SJCRH30 (cell line): ENCODE measurements around the gene FGD4. TPM values are rescaled to one million over a fixed set of nuclear protein-coding genes. Genes with fewer than 3 reads are reported as not detected.
"Not testable (repeated sequence)": the region's sequence is repeated elsewhere in the genome, so short reads cannot be mapped to it uniquely, and the experiment has no call there.

Source experiments
- DNase-seq, 2 experiments: peaks; one replicate each; pipeline ENCODE4 v3.0.0-alpha.2; 2015 to 2020
- H3K27ac ChIP-seq: fragments of 250-450 bp; sonication (Bioruptor Pico); 2 replicates; pipeline ENCODE4 v1.5.1; 2020; ENCODE audit warnings: mild to moderate bottlenecking, moderate library complexity
- H3K27me3 ChIP-seq: fragments of 250-450 bp; sonication (Bioruptor Pico); 2 replicates; pipeline ENCODE4 v1.5.1; 2020; ENCODE audit warnings: mild to moderate bottlenecking, moderate library complexity
- H3K36me3 ChIP-seq: fragments of 250-450 bp; sonication (Bioruptor Pico); 2 replicates; pipeline ENCODE4 v1.5.1; 2020; ENCODE audit warnings: mild to moderate bottlenecking, moderate library complexity
- H3K4me1 ChIP-seq: fragments of 250-450 bp; sonication (Bioruptor Pico); 2 replicates; pipeline ENCODE4 v1.5.1; 2020; ENCODE audit warnings: mild to moderate bottlenecking, moderate library complexity
- H3K4me3 ChIP-seq: fragments of 250-450 bp; sonication (Bioruptor Pico); 2 replicates; pipeline ENCODE4 v1.5.1; 2020; ENCODE audit warnings: mild to moderate bottlenecking, moderate library complexity
- H3K9me3 ChIP-seq: fragments of 250-450 bp; sonication (Bioruptor Pico); replicated peaks from 2 replicates; pipeline ENCODE4 v1.5.1; 2020; ENCODE audit warnings: mild to moderate bottlenecking, moderate library complexity
- total RNA-seq: library from RNA; depleted of rRNA; stranded (reverse); fragments of >200 nt; shearing (Covaris generic); gene quantifications from 2 replicates; pipeline ENCODE4 v1.2.3, GENCODE V29; 2014

Gene FGD4
- total RNA-seq, 1 experiment from 2014 or later: 10.3 TPM

- Histone ChIP-seq H3K27ac (no peak overlapping the region), H3K9me3 (no peaks in the 10 kb centered on the region), H3K36me3 (no peaks in the 10 kb centered on the region), H3K27me3 (no peaks in the 10 kb centered on the region), H3K4me1 (peaks cover 23% of the 10 kb centered on the region), H3K4me3 (no peak overlapping the region)
- DNase-seq: no peak
Observed at GRCh38 chr12:32546272-32546671, 146.9 kb downstream of the FGD4 start.

GRCh38 chr12:32548691-32549281 lies 149.4 kb downstream of the FGD4 start:
- Histone ChIP-seq H3K36me3 (no peaks in the 10 kb centered on the region), H3K27ac (peak overlapping the region; percentile 40), H3K4me3 (no peak overlapping the region), H3K4me1 (peaks cover 23% of the 10 kb centered on the region), H3K27me3 (no peaks in the 10 kb centered on the region), H3K9me3 (no peaks in the 10 kb centered on the region)
- DNase-seq: peak; percentile 22 to 46

GRCh38 chr12:32549675-32550079 lies 150.3 kb downstream of the FGD4 start:
- H3K27ac ChIP-seq: peak overlapping the region; percentile 40
- H3K36me3 ChIP-seq: no peaks in the 10 kb centered on the region
- H3K4me3 ChIP-seq: peak overlapping the region; percentile 17
- DNase-seq: peak; percentile 71 to 72
- H3K4me1 ChIP-seq: peaks cover 23% of the 10 kb centered on the region
- no peaks in the 10 kb centered on the region for H3K9me3 ChIP-seq
- H3K27me3 ChIP-seq: no peaks in the 10 kb centered on the region

- Histone ChIP-seq H3K9me3 (no peaks in the 10 kb centered on the region), H3K36me3 (no peaks in the 10 kb centered on the region), H3K27me3 (no peaks in the 10 kb centered on the region), H3K4me3 (no peak overlapping the region), H3K27ac (no peak overlapping the region), H3K4me1 (peaks cover 23% of the 10 kb centered on the region)
- DNase-seq: no peak
Observed at GRCh38 chr12:32551058-32551457, 151.7 kb downstream of the FGD4 start.

GRCh38 chr12:32558903-32559302 lies 159.5 kb downstream of the FGD4 start:
- no peak overlapping the region for H3K27ac ChIP-seq

GRCh38 chr12:32559434-32559833 lies 160.1 kb downstream of the FGD4 start:
- Histone ChIP-seq H3K9me3 (no peaks in the 10 kb centered on the region), H3K27ac (no peak overlapping the region), H3K27me3 (no peaks in the 10 kb centered on the region), H3K4me1 (peaks cover 10% of the 10 kb centered on the region), H3K36me3 (peaks cover 5% of the 10 kb centered on the region; the same call in 1 of the 2 replicates), H3K4me3 (no peak overlapping the region)
- DNase-seq: no peak

More at GRCh38 chr12:32558903-32559302, 159.5 kb downstream of the FGD4 start:
- no peak overlapping the region for H3K4me3 ChIP-seq
- peaks cover 10% of the 10 kb centered on the region for H3K4me1 ChIP-seq
- H3K36me3 ChIP-seq: no peaks in the 10 kb centered on the region
- H3K9me3 ChIP-seq: no peaks in the 10 kb centered on the region
- DNase-seq: no peak
- H3K27me3 ChIP-seq: no peaks in the 10 kb centered on the region

- no peak overlapping the region for H3K4me3 ChIP-seq
- no peaks in the 10 kb centered on the region for H3K27me3 ChIP-seq
Observed at GRCh38 chr12:32560520-32560919, 161.2 kb downstream of the FGD4 start.

GRCh38 chr12:32561931-32562341 lies 162.6 kb downstream of the FGD4 start:
- no peaks in the 10 kb centered on the region for H3K27me3 ChIP-seq
- peak overlapping the region; percentile 98 for H3K27ac ChIP-seq
- peaks cover 8% of the 10 kb centered on the region; the same call in 1 of the 2 replicates for H3K36me3 ChIP-seq
- H3K4me3 ChIP-seq: peak overlapping the region; percentile 4
- no peaks in the 10 kb centered on the region for H3K9me3 ChIP-seq
- H3K4me1 ChIP-seq: peaks cover 16% of the 10 kb centered on the region
- DNase-seq: peak; percentile 82 to 95

More at GRCh38 chr12:32560520-32560919, 161.2 kb downstream of the FGD4 start:
- Histone ChIP-seq H3K4me1 (peaks cover 10% of the 10 kb centered on the region), H3K27ac (no peak overlapping the region), H3K36me3 (peaks cover 8% of the 10 kb centered on the region; the same call in 1 of the 2 replicates), H3K9me3 (no peaks in the 10 kb centered on the region)
- DNase-seq: no peak

GRCh38 chr12:32562413-32562812 lies 163.1 kb downstream of the FGD4 start:
- not testable (repeated sequence) for DNase-seq, H3K27me3 ChIP-seq, H3K36me3 ChIP-seq, H3K9me3 ChIP-seq
- Histone ChIP-seq H3K4me1 (peaks cover 20% of the 10 kb centered on the region), H3K27ac (peak overlapping the region; percentile 98), H3K4me3 (peak overlapping the region; percentile 4)

- H3K4me3 ChIP-seq: no peak overlapping the region
- peaks cover 8% of the 10 kb centered on the region; the same call in 1 of the 2 replicates for H3K36me3 ChIP-seq
- H3K4me1 ChIP-seq: peaks cover 32% of the 10 kb centered on the region
- DNase-seq: peak in 1 of 2 experiments; percentile 24
- no peaks in the 10 kb centered on the region for H3K27me3 ChIP-seq
- H3K9me3 ChIP-seq: no peaks in the 10 kb centered on the region
- no peak overlapping the region; the same call in 1 of the 2 replicates for H3K27ac ChIP-seq
Observed at GRCh38 chr12:32566663-32567295, 167.4 kb downstream of the FGD4 start.

- DNase-seq: no peak
- Histone ChIP-seq H3K27ac (no peak overlapping the region; the same call in 1 of the 2 replicates), H3K9me3 (no peaks in the 10 kb centered on the region), H3K27me3 (no peaks in the 10 kb centered on the region), H3K36me3 (peaks cover 8% of the 10 kb centered on the region; the same call in 1 of the 2 replicates), H3K4me1 (peaks cover 30% of the 10 kb centered on the region), H3K4me3 (no peak overlapping the region)
Observed at GRCh38 chr12:32567296-32567674, 167.9 kb downstream of the FGD4 start.

GRCh38 chr12:32568228-32568627 lies 168.9 kb downstream of the FGD4 start:
- Histone ChIP-seq H3K4me1 (peaks cover 29% of the 10 kb centered on the region), H3K9me3 (no peaks in the 10 kb centered on the region), H3K4me3 (no peak overlapping the region), H3K27ac (peak overlapping the region; percentile 55), H3K27me3 (no peaks in the 10 kb centered on the region), H3K36me3 (peaks cover 8% of the 10 kb centered on the region; the same call in 1 of the 2 replicates)
- peak in 1 of 2 experiments; percentile 54 for DNase-seq

- peak; percentile 92 to 96 for DNase-seq
- no peaks in the 10 kb centered on the region for H3K9me3 ChIP-seq
- H3K27ac ChIP-seq: peak overlapping the region; percentile 55
- H3K36me3 ChIP-seq: peaks cover 6% of the 10 kb centered on the region; the same call in 1 of the 2 replicates
- no peaks in the 10 kb centered on the region for H3K27me3 ChIP-seq
- H3K4me1 ChIP-seq: peaks cover 29% of the 10 kb centered on the region
- no peak overlapping the region for H3K4me3 ChIP-seq
Observed at GRCh38 chr12:32569259-32569658, 169.9 kb downstream of the FGD4 start.

- peaks cover 3% of the 10 kb centered on the region for H3K4me1 ChIP-seq
- H3K9me3 ChIP-seq: 0 out of 2 replicates have a peak, but pooled peaks cover 4% of the 10 kb centered on the region
- H3K27ac ChIP-seq: no peak overlapping the region
- no peaks in the 10 kb centered on the region for H3K27me3 ChIP-seq
- H3K4me3 ChIP-seq: no peak overlapping the region
- DNase-seq: no peak
- H3K36me3 ChIP-seq: peaks cover 2% of the 10 kb centered on the region
Observed at GRCh38 chr12:32574585-32574984, 175.2 kb downstream of the FGD4 start.

- no peak overlapping the region for H3K4me3 ChIP-seq
- H3K27me3 ChIP-seq: no peaks in the 10 kb centered on the region
- no peaks in the 10 kb centered on the region for H3K4me1 ChIP-seq
- no peak for DNase-seq
- H3K9me3 ChIP-seq: 0 out of 2 replicates have a peak, but pooled peaks cover 4% of the 10 kb centered on the region
- H3K36me3 ChIP-seq: peaks cover 5% of the 10 kb centered on the region
- no peak overlapping the region for H3K27ac ChIP-seq
Observed at GRCh38 chr12:32577328-32577727, 178.0 kb downstream of the FGD4 start.
